Upper lobe of left lung (tissue), 4 donors: Measurements from ENCODE around the gene G2E3.

Source experiments
- CTCF ChIP-seq, 6 experiments: fragments of 450-650 bp in 4 of 6; fragments of 200-600 bp in 2 of 6; sonication (generic) in 2 of 6; IDR thresholded peaks; one replicate each; pipeline ENCODE4 v1.5.1; 2016 to 2019; ENCODE audit warnings: antibody characterized with exemption in 6 of 6
- EP300 ChIP-seq, 4 donors: sonication (generic); formaldehyde crosslinking; IDR thresholded peaks; one replicate each; pipeline ENCODE4 v1.5.1; 2017; ENCODE audit warnings: antibody characterized with exemption in 4 of 4, control low read depth in 2 of 4

GRCh38 chr14:30520536-30520935 is 38.4 kb upstream of the G2E3 start:
- TF ChIP-seq CTCF (IDR thresholded peaks at IDR 0.05) (no peak), EP300 (IDR thresholded peaks at IDR 0.05) (no peak)
